Upper lobe of right lung (tissue), 1 donor: ENCODE data around the gene SORL1. TPM values are rescaled to one million over a fixed set of nuclear protein-coding genes. Genes with fewer than 3 reads are reported as not detected.

Source experiments
- ATAC-seq: fragments of 200-7000 bp; cut with Tn5 transposase; one replicate; pipeline ENCODE4 v1.9.1; 2020; ENCODE audit warnings: mild to moderate bottlenecking, moderate library complexity
- DNase-seq: peaks from one replicate; pipeline ENCODE4 v3.0.0-alpha.2; 2020
- H3K27ac ChIP-seq: fragments of 200-600 bp; one replicate; pipeline ENCODE4 v1.8.0; 2022
- H3K27me3 ChIP-seq: fragments of 200-600 bp; one replicate; pipeline ENCODE4 v1.8.0; 2022; ENCODE audit warnings: mild to moderate bottlenecking
- H3K36me3 ChIP-seq: fragments of 200-600 bp; one replicate; pipeline ENCODE4 v1.8.0; 2022
- H3K4me1 ChIP-seq: fragments of 200-600 bp; one replicate; pipeline ENCODE4 v1.8.0; 2022
- H3K4me3 ChIP-seq: fragments of 200-600 bp; one replicate; pipeline ENCODE4 v1.8.0; 2022; ENCODE audit warnings: mild to moderate bottlenecking
- H3K9me3 ChIP-seq: fragments of 200-600 bp; one replicate; pipeline ENCODE4 v1.8.0; 2022
- CTCF ChIP-seq: fragments of 200-600 bp; IDR thresholded peaks from one replicate; pipeline ENCODE4 v1.8.0; 2022; ENCODE audit warnings: antibody characterized with exemption
- intact Hi-C: fragments of 100-400 bp; cut with DNase I; formaldehyde crosslinking; loops from one replicate; pipeline ENCODE4 v1.11.0; 2022
- total RNA-seq: library from RNA; stranded (reverse); fragmentation: NEBNext Ultra II Directional; extraction: Animal tissue kit (Norgen Biotek cat#: 25700); gene quantifications from one replicate; pipeline ENCODE4 v1.2.1, GENCODE V29; 2021
- donor health status: DM: no; HTN: yes; CAD: no; lungs with severe emphysema.

The SORL1 gene
- total RNA-seq, 1 donor from 2014 or later: 48.3 TPM

DNA sequence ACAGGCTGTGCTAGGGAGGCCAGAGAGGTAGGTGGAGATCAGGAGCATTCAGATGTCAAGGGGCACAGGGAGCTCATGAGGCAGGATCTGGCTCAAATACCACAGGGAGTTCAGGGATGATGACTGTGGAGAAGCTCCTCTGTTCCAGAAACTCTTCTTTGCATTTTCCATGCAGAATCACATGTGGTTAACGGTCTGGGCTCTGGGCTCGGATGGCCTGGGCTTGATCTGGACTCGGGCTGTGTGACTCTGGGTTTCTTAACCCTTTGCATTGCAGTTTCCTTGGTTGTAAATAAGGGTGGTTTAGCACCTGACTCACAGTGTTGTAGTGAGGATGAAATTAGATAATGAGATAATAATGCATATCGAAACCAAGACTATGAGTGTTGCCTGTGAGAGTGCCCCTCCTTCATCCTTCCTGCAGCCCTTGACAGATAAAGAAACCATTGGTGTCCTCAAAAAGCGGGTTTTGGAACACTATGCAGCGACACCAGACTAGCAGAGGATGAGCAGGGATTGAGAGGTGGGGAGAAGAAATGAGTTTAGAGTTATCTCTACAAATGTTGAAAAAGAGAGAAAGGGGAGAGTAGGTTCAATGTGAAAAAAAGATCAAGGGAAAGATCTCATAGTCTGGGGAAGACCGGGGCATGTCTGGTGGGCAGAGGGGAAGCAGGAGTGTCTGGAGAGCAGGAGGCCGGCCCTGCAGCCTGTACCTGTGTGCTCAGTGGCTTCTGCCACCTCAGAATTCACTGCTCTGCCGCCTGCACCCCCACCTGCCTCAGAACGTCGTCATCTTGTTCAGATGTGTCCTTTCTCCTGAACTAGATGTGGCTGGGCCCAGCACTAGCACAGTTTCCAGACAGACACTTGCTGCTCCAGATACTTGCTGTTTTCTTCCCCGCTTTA is 198.5 kb downstream of the SORL1 start:
- Histone ChIP-seq H3K27me3 (no peaks in the 10 kb centered on the region), H3K27ac (no peak overlapping the region), H3K4me1 (no peaks in the 10 kb centered on the region), H3K4me3 (no peak overlapping the region), H3K36me3 (no peaks in the 10 kb centered on the region), H3K9me3 (no peaks in the 10 kb centered on the region)
- ATAC-seq (peak; percentile 42), DNase-seq (no peak)
- TF ChIP-seq CTCF: no peak
- intact Hi-C loops: no loop called here

- intact Hi-C loops: no loop called here
- Histone ChIP-seq H3K27me3 (no peaks in the 10 kb centered on the region), H3K4me3 (no peak overlapping the region), H3K9me3 (no peaks in the 10 kb centered on the region), H3K36me3 (no peaks in the 10 kb centered on the region), H3K27ac (no peak overlapping the region), H3K4me1 (peaks cover 5% of the 10 kb centered on the region)
- TF ChIP-seq CTCF: no peak
- DNase-seq (no peak), ATAC-seq (no peak)
These were observed 199.1 kb downstream of the SORL1 start for GRCh38 chr11:121651257-121651605.

- Histone ChIP-seq H3K9me3 (no peaks in the 10 kb centered on the region), H3K36me3 (no peaks in the 10 kb centered on the region), H3K27me3 (no peaks in the 10 kb centered on the region), H3K4me3 (no peak overlapping the region), H3K27ac (no peak overlapping the region), H3K4me1 (peaks cover 9% of the 10 kb centered on the region)
- DNase-seq: no peak
- intact Hi-C loops: no loop called here
- TF ChIP-seq CTCF: peak; percentile 9
- ATAC-seq: no peak
These were observed 200.9 kb downstream of the SORL1 start for GRCh38 chr11:121652971-121653370.

DNA sequence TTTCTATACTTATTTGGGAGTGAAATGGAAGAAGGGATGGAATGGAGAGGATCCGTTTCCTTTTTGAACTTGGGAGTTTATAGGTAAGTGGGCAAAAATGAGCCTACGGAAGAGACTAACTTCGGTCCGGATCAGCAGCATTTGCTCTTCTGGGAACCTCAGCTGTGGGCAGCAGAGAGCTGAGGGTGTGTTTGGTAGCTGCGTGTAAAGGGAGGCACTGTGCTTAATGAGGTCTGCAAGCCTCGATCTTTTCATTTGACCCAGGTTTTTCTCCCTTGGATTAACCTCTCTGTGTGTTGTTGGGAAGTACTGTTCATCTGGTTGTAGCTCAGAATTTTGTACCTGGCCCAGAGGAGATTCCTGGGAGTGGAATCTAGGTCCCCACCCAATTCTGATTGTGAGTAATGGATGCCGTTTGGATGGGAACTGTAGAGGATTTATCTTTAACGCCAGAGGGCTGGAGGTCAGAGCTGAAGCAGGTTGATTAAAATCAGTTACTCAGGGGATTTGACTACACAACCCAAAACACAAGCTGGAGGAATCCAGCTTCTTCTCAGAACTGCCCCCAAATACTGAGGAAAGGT is 202.2 kb downstream of the SORL1 start:
- TF ChIP-seq CTCF: no peak
- Histone ChIP-seq H3K27me3 (no peaks in the 10 kb centered on the region), H3K4me3 (peak overlapping the region; percentile 59), H3K36me3 (no peaks in the 10 kb centered on the region), H3K4me1 (peaks cover 9% of the 10 kb centered on the region), H3K27ac (no peak overlapping the region), H3K9me3 (no peaks in the 10 kb centered on the region)
- DNase-seq (no peak), ATAC-seq (no peak)
- intact Hi-C loops: no loop called here

- Histone ChIP-seq H3K4me1 (peaks cover 9% of the 10 kb centered on the region), H3K4me3 (peak overlapping the region; percentile 59), H3K27ac (peak overlapping the region; percentile 87), H3K36me3 (no peaks in the 10 kb centered on the region), H3K27me3 (no peaks in the 10 kb centered on the region), H3K9me3 (no peaks in the 10 kb centered on the region)
- TF ChIP-seq CTCF: no peak
- DNase-seq (no peak), ATAC-seq (peak; percentile 21)
- intact Hi-C loops: loop anchor here (5.0 kb wide), 1 partner anchor 552 kb away; no protein-coding TSS in a partner anchor
These were observed 202.9 kb downstream of the SORL1 start for GRCh38 chr11:121654843-121655536.
